Neural progenitor cell (in vitro differentiated cells): ENCODE measurements around the gene RIPK4. TPM values are rescaled to one million over a fixed set of nuclear protein-coding genes. Genes with fewer than 3 reads are reported as not detected.

Source experiments
- DNase-seq: peaks from one replicate; pipeline ENCODE4 v3.0.0-alpha.2; 2016; ENCODE audit warnings: low spot score
- H2AFZ ChIP-seq: fragments of 200-600 bp; sonication (generic); replicated peaks from 2 replicates; pipeline ENCODE4 v1.6.1; 2016; ENCODE audit warnings: antibody characterized with exemption
- H3F3A ChIP-seq: fragments of 200-600 bp; sonication (generic); 2 replicates; pipeline ENCODE4 v1.6.1; 2016; ENCODE audit warnings: antibody characterized with exemption, low read depth
- H3K27ac ChIP-seq: fragments of 200-600 bp; sonication (generic); 2 replicates; pipeline ENCODE4 v1.5.1; 2016; ENCODE audit warnings: mild to moderate bottlenecking
- H3K27me3 ChIP-seq: fragments of 200-600 bp; sonication (generic); 2 replicates; pipeline ENCODE4 v1.6.1; 2016; ENCODE audit warnings: mild to moderate bottlenecking, moderate library complexity
- H3K36me3 ChIP-seq: fragments of 200-600 bp; sonication (generic); 2 replicates; pipeline ENCODE4 v1.5.1; 2016
- H3K4me1 ChIP-seq: fragments of 200-600 bp; sonication (generic); 2 replicates; pipeline ENCODE4 v1.6.1; 2016; ENCODE audit warnings: mixed run types
- H3K4me2 ChIP-seq: fragments of 200-600 bp; sonication (generic); 2 replicates; pipeline ENCODE4 v1.6.1; 2016
- H3K4me3 ChIP-seq: fragments of 200-600 bp; sonication (generic); 2 replicates; pipeline ENCODE4 v1.5.1; 2016
- H3K79me2 ChIP-seq: fragments of 200-600 bp; sonication (generic); 2 replicates; pipeline ENCODE4 v1.6.1; 2016; ENCODE audit warnings: low read depth
- H3K9ac ChIP-seq: fragments of 200-600 bp; sonication (generic); 2 replicates; pipeline ENCODE4 v1.6.1; 2016
- H3K9me3 ChIP-seq: fragments of 200-600 bp; sonication (generic); 2 replicates; pipeline ENCODE4 v1.5.1; 2016; ENCODE audit warnings: low read depth
- H4K20me1 ChIP-seq: fragments of 200-600 bp; sonication (generic); 2 replicates; pipeline ENCODE4 v1.6.1; 2016; ENCODE audit warnings: low read depth
- H3K27ac Mint-ChIP-seq: 3 replicates; pipeline ENCODE4 v1.8.0; 2021; ENCODE audit warnings: mixed read lengths
- H3K27me3 Mint-ChIP-seq: 2 replicates; pipeline ENCODE4 v1.8.0; 2022; ENCODE audit warnings: low read depth, mild to moderate bottlenecking, inconsistent platforms, moderate library complexity, mixed read lengths; ENCODE audit not compliant: insufficient read depth
- H3K36me3 Mint-ChIP-seq: 3 replicates; pipeline ENCODE4 v1.8.0; 2021; ENCODE audit warnings: mixed read lengths
- H3K4me1 Mint-ChIP-seq: 3 replicates; pipeline ENCODE4 v1.8.0; 2021; ENCODE audit warnings: mixed read lengths
- H3K4me3 Mint-ChIP-seq: 3 replicates; pipeline ENCODE4 v1.8.0; 2021; ENCODE audit warnings: mild to moderate bottlenecking, moderate library complexity, mixed read lengths
- H3K9me3 Mint-ChIP-seq: 3 replicates; pipeline ENCODE4 v1.8.0; 2020; ENCODE audit warnings: mixed read lengths
- EZH2 ChIP-seq: fragments of 200-600 bp; sonication (generic); IDR thresholded peaks from 2 replicates; pipeline ENCODE4 v1.6.1; 2017; ENCODE audit warnings: antibody characterized with exemption, mild to moderate bottlenecking, moderate library complexity
- EZH2phosphoT487 ChIP-seq: fragments of 200-600 bp; sonication (generic); IDR thresholded peaks from 2 replicates; pipeline ENCODE4 v1.6.1; 2017; ENCODE audit warnings: antibody characterized with exemption
- total RNA-seq: library from RNA; depleted of rRNA; stranded (reverse); fragments of >200 nt; gene quantifications from 2 replicates; pipeline ENCODE4 v1.2.3, GENCODE V29; 2015; ENCODE audit warnings: low replicate concordance
- TF ChIP-seq, protein P1 (sequence below): fragments of 200-600 bp; sonication (generic); IDR thresholded peaks from 2 replicates; pipeline ENCODE4 v1.5.1; 2017; ENCODE audit warnings: antibody characterized with exemption, mild to moderate bottlenecking

The RIPK4 gene
- total RNA-seq, 1 donor from 2014 or later: 1.3 TPM

DNA sequence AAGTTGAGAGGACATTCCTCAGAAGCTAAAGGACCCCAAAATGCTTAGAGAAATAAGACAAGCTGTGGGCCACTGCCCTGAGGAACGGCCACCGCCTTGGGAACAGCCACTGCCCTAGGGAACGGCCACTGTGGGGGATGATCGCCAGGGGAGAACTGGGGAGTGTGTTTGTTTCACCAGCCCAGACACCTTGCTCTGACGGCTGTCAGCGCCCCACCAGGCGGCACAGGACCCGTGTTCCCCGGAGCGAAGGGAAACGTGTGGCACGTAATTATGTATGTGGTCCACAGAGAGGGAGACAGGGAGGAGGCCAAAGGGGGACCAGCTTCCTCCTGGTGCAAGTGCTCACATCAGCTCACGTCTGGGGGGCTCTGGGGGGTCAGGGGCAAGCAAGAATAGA lies 45.8 kb upstream of the RIPK4 start:
- Histone ChIP-seq H3K4me3 (no peak overlapping the region), H3K9me3 (no peaks in the 10 kb centered on the region), H3K9ac (no peak overlapping the region), H4K20me1 (no peaks in the 10 kb centered on the region), H3F3A (no peaks in the 10 kb centered on the region), H3K79me2 (no peaks in the 10 kb centered on the region), H3K4me2 (no peak overlapping the region), H3K36me3 (no peaks in the 10 kb centered on the region), H2AFZ (no peak overlapping the region), H3K27ac (peak overlapping the region; percentile 5), H3K4me1 (no peaks in the 10 kb centered on the region), H3K27me3 (no peaks in the 10 kb centered on the region)
- no peak for TF ChIP-seq EZH2
- no peak for TF ChIP-seq EZH2phosphoT487
- TF ChIP-seq, protein P1, sequence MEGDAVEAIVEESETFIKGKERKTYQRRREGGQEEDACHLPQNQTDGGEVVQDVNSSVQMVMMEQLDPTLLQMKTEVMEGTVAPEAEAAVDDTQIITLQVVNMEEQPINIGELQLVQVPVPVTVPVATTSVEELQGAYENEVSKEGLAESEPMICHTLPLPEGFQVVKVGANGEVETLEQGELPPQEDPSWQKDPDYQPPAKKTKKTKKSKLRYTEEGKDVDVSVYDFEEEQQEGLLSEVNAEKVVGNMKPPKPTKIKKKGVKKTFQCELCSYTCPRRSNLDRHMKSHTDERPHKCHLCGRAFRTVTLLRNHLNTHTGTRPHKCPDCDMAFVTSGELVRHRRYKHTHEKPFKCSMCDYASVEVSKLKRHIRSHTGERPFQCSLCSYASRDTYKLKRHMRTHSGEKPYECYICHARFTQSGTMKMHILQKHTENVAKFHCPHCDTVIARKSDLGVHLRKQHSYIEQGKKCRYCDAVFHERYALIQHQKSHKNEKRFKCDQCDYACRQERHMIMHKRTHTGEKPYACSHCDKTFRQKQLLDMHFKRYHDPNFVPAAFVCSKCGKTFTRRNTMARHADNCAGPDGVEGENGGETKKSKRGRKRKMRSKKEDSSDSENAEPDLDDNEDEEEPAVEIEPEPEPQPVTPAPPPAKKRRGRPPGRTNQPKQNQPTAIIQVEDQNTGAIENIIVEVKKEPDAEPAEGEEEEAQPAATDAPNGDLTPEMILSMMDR: no peak
- Mint-ChIP-seq H3K4me1 (peaks cover 28% of the 10 kb centered on the region), H3K36me3 (peaks cover 23% of the 10 kb centered on the region), H3K27me3 (peaks cover 7% of the 10 kb centered on the region), H3K9me3 (no peaks in the 10 kb centered on the region), H3K4me3 (peak overlapping the region; percentile 51), H3K27ac (peak overlapping the region; percentile 92)
- no peak for DNase-seq

DNA sequence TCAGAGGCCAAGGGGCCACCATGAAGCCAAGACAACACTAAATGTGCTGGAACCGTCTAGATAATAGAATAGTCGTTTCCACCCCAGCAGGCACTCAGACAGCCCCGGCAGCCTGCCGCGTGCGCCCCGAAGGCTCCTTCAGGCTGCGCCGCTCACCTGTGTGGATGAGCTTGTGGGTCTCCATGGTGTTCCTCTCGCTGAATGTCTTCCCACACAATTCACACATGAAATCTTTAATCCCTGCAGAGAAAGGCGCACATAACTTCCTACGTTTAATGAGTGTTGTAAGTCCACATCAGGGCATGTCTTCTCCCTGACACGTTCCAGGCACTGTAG lies 43.7 kb upstream of the RIPK4 start:
- Histone ChIP-seq H3K9me3 (no peaks in the 10 kb centered on the region), H3K27ac (no peak overlapping the region), H3K9ac (no peak overlapping the region), H4K20me1 (no peaks in the 10 kb centered on the region), H2AFZ (no peak overlapping the region), H3K4me2 (no peak overlapping the region), H3K4me3 (no peak overlapping the region), H3K36me3 (no peaks in the 10 kb centered on the region), H3K4me1 (no peaks in the 10 kb centered on the region), H3K79me2 (no peaks in the 10 kb centered on the region), H3K27me3 (no peaks in the 10 kb centered on the region), H3F3A (no peaks in the 10 kb centered on the region)
- Mint-ChIP-seq H3K9me3 (peaks cover 2% of the 10 kb centered on the region), H3K27me3 (peaks cover 12% of the 10 kb centered on the region), H3K4me1 (peaks cover 20% of the 10 kb centered on the region), H3K27ac (peak overlapping the region; percentile 7), H3K36me3 (peaks cover 30% of the 10 kb centered on the region), H3K4me3 (no peak overlapping the region)
- no peak for DNase-seq
- TF ChIP-seq, protein P1: no peak
- TF ChIP-seq EZH2 (no peak), EZH2phosphoT487 (no peak)

DNA sequence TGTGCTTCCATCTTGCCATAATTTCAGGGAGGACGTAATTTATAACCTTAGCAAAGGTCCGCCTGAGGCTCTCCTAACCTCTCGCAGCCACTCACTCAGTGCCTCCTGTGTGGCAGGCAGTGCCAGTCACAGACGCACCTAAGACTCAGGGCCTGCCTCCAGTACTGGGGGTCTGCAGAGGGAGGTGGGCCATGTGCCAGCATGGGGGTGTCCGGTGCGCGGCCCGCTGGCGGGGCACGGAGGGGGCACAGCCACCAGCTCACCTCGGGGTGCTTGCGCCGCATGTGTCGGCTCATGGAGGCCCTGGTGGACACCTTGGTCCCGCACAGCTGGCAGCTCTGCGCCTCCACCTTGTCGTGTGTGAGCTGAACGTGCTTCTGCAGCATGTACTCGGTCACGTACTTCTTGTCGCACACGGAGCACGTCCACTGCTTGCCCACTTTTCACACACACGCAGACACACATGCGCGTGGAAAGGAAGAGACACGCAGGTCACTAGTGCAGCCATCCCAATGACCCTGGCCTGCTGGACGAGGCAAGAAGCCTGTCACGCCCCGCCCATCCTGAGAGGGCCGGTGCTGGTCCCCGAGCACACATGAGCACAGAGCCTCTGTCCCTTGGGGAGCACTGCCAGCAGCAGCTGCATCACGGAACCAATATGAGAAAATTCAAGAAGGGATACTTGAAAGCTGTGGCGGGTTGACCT lies 43.2 kb upstream of the RIPK4 start:
- DNase-seq: no peak
- H3K4me2 ChIP-seq: no peak overlapping the region
- H3K27me3 ChIP-seq: no peaks in the 10 kb centered on the region
- Mint-ChIP-seq H3K36me3 (peaks cover 28% of the 10 kb centered on the region), H3K9me3 (peaks cover 2% of the 10 kb centered on the region), H3K27ac (no peak overlapping the region), H3K4me1 (peaks cover 20% of the 10 kb centered on the region), H3K27me3 (peaks cover 12% of the 10 kb centered on the region), H3K4me3 (no peak overlapping the region)
- H4K20me1 ChIP-seq: no peaks in the 10 kb centered on the region
- no peak overlapping the region for H2AFZ ChIP-seq
- H3K27ac ChIP-seq: no peak overlapping the region
- H3K9me3 ChIP-seq: no peaks in the 10 kb centered on the region
- no peaks in the 10 kb centered on the region for H3K4me1 ChIP-seq
- TF ChIP-seq EZH2: no peak
- no peak overlapping the region for H3K4me3 ChIP-seq
- H3K9ac ChIP-seq: no peak overlapping the region
- H3K36me3 ChIP-seq: no peaks in the 10 kb centered on the region
- no peaks in the 10 kb centered on the region for H3K79me2 ChIP-seq
- no peaks in the 10 kb centered on the region for H3F3A ChIP-seq

DNA sequence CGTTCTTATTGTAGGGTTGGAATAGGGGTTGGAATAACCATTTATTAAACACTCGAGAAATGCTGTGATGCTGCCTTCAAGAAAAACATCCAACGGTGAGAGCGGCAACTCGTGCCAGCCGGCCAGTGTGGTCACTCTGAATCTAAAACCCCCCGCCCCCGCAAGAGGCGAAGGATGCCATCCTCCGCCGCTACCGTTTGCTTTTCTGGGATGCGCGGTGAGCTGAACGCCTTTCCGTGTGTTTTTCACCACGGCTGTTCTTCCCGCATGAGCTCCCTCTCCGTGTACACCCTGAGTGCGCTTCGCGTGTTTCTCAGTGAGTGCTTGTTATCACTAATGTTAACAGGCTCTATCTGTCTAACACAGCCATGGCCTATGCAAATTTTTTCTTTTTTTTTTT lies 42.0 kb upstream of the RIPK4 start:
- Histone ChIP-seq H4K20me1 (no peaks in the 10 kb centered on the region), H2AFZ (no peak overlapping the region), H3F3A (no peaks in the 10 kb centered on the region), H3K79me2 (no peaks in the 10 kb centered on the region), H3K4me1 (no peaks in the 10 kb centered on the region), H3K4me2 (no peak overlapping the region), H3K9ac (no peak overlapping the region), H3K9me3 (no peaks in the 10 kb centered on the region), H3K27ac (no peak overlapping the region), H3K4me3 (no peak overlapping the region), H3K27me3 (no peaks in the 10 kb centered on the region), H3K36me3 (no peaks in the 10 kb centered on the region)
- TF ChIP-seq, protein P1: no peak
- TF ChIP-seq EZH2 (no peak), EZH2phosphoT487 (no peak)
- H3K9me3 Mint-ChIP-seq: peaks cover 2% of the 10 kb centered on the region
- no peak for DNase-seq
- peaks cover 25% of the 10 kb centered on the region for H3K36me3 Mint-ChIP-seq
- peaks cover 12% of the 10 kb centered on the region for H3K27me3 Mint-ChIP-seq
- H3K4me1 Mint-ChIP-seq: peaks cover 20% of the 10 kb centered on the region
- H3K27ac Mint-ChIP-seq: no peak overlapping the region
- H3K4me3 Mint-ChIP-seq: no peak overlapping the region
